H1 (cell line): ENCODE measurements around the gene APOO. TPM values are rescaled to one million over a fixed set of nuclear protein-coding genes. Genes with fewer than 3 reads are reported as not detected.

Source experiments
- BCL11A ChIP-seq, 2 experiments: IDR thresholded peaks; one replicate each; pipeline ENCODE4 v1.6.1; 2011; ENCODE audit warnings: low read depth in 2 of 2, low read length in 2 of 2, mild to moderate bottlenecking in 2 of 2
- SUZ12 ChIP-seq: fragments of 200-600 bp; sonication (generic); IDR thresholded peaks from 2 replicates; pipeline ENCODE4 v1.6.1; 2012; ENCODE audit warnings: mild to moderate bottlenecking, inconsistent platforms, low read length, moderate library complexity, mixed read lengths
- polyA plus RNA-seq, 7 experiments: library from polyadenylated mRNA; depleted of rRNA in 3 of 7; stranded (reverse) in 5 of 7; unstranded in 2 of 7; fragments of >200 nt in 5 of 7; fragments of 200-250 nt in 2 of 7; gene quantifications; 1 replicate in 5 of 7; 2 replicates in 1 of 7; 4 replicates in 1 of 7; pipeline versions ENCODE4 v1.2.1 to v1.2.3, GENCODE V29; 2011 to 2013; ENCODE audit warnings: missing spikeins in 2 of 7, mixed read lengths in 2 of 7
- total RNA-seq: library from RNA; stranded (reverse); fragmentation: NEBNext Ultra II Directional; extraction: Animal tissue kit (Norgen Biotek cat#: 25700); gene quantifications from 2 replicates; pipeline ENCODE4 v1.2.1, GENCODE V29; 2021

Gene APOO
- total and polyA plus RNA-seq, 2 of the 8 experiments (the other 6 are each of a cell fraction or from before 2014, with no cell fraction given) = 25.7 to 45.0 TPM

DNA sequence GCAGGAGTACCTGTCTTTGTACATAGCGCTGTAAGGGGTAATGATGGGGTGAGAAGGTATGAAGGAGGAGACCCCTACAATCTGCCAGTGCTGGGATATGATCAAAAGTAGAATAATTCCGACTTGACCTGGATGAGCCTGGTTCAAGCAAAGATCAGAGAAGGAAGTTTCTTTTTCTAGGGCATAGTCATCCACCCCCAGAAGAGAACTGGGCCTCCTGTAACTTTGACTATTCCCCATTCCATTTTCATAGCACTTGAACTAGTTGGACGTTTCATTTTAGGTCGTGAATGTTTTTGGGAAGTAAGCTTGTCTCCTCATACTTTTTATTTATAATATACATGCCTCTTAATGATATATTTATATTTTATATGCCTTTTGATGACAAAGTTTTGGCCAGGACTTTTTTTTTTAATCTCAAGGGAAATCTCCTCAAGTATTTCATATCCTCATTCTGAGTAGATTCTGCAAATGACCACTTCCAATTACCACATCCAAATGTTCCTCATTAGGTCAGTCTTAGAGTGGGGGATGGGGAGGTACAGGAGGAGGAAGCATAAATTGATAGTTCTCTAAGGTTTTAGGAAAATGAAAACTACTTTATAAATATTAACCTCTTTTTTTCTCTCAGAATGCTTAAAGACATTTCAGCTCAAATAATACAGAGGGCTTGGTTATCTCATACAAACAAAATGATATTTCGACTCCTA lies 3.5 kb upstream of the APOO start (continued):
- TF ChIP-seq SUZ12 (no peak), BCL11A (IDR thresholded peaks at IDR 0.05; ENCODE audit: low read depth in 2 of 2, low read length in 2 of 2) (no peak)
